Skin epidermis (tissue), 12 donors: Measurements from ENCODE around the gene IRF7.

Experiments
- H3K27ac ChIP-seq, 21 experiments: fragments of 200-600 bp; sonication (generic) in 11 of 21; one replicate each; pipeline ENCODE4 v1.5.0; 2020; ENCODE audit warnings: mild to moderate bottlenecking in 3 of 21, inconsistent platforms in 2 of 21, moderate library complexity in 2 of 21
- H3K4me3 ChIP-seq, 7 experiments: fragments of 200-600 bp; sonication (generic) in 2 of 7; one replicate each; pipeline ENCODE4 v1.5.0; 2020; ENCODE audit warnings: inconsistent platforms in 2 of 7, mild to moderate bottlenecking in 2 of 7, moderate library complexity in 1 of 7

Gene IRF7

GRCh38 chr11:590997-591396 lies 24.8 kb downstream of the IRF7 start:
- Histone ChIP-seq H3K4me3 (no peak overlapping the region), H3K27ac (no peak overlapping the region)

GRCh38 chr11:589798-590197 lies 26.0 kb downstream of the IRF7 start:
- no peak overlapping the region for H3K27ac ChIP-seq
- no peak overlapping the region for H3K4me3 ChIP-seq

GRCh38 chr11:587978-588380 lies 27.8 kb downstream of the IRF7 start:
- no peak overlapping the region for H3K4me3 ChIP-seq
- peak overlapping the region in 9 of 21 experiments; percentile 11 to 70 (median 49) for H3K27ac ChIP-seq

GRCh38 chr11:587546-587945 lies 28.2 kb downstream of the IRF7 start:
- peak overlapping the region in 8 of 21 experiments; percentile 30 to 70 (median 52) for H3K27ac ChIP-seq
- H3K4me3 ChIP-seq, result no peak overlapping the region

- no peak overlapping the region for H3K4me3 ChIP-seq
- H3K27ac ChIP-seq, result peak overlapping the region in 2 of 21 experiments; percentile 37 to 70
Measured at GRCh38 chr11:586376-587316, 29.1 kb downstream of the IRF7 start.

GRCh38 chr11:584287-584686 lies 31.5 kb downstream of the IRF7 start:
- H3K4me3 ChIP-seq, result no peak overlapping the region
- no peak overlapping the region for H3K27ac ChIP-seq

GRCh38 chr11:581752-582151 lies 34.0 kb downstream of the IRF7 start:
- H3K4me3 ChIP-seq, result no peak overlapping the region

GRCh38 chr11:581342-581741 lies 34.4 kb downstream of the IRF7 start:
- no peak overlapping the region for H3K4me3 ChIP-seq
- H3K27ac ChIP-seq, result no peak overlapping the region

More at GRCh38 chr11:581752-582151, 34.0 kb downstream of the IRF7 start:
- H3K27ac ChIP-seq, result no peak overlapping the region

GRCh38 chr11:579830-580601 lies 35.7 kb downstream of the IRF7 start:
- no peak overlapping the region for H3K4me3 ChIP-seq
- peak overlapping the region in 1 of 21 experiments; percentile 20 for H3K27ac ChIP-seq

GRCh38 chr11:578276-579035 lies 37.3 kb downstream of the IRF7 start:
- Histone ChIP-seq H3K4me3 (peak overlapping the region in 2 of 7 experiments; percentile 73 to 92), H3K27ac (peak overlapping the region in 5 of 21 experiments; percentile 3 to 96 (median 47))

- Histone ChIP-seq H3K4me3 (peak overlapping the region; percentile 56 to 92 (median 74)), H3K27ac (peak overlapping the region in 16 of 21 experiments; percentile 86 to 99 (median 96))
Measured at GRCh38 chr11:577611-577894, 38.2 kb downstream of the IRF7 start.

- H3K4me3 ChIP-seq, result peak overlapping the region; percentile 56 to 92 (median 74)
- H3K27ac ChIP-seq, result peak overlapping the region in 20 of 21 experiments; percentile 12 to 99 (median 96)
Measured at GRCh38 chr11:576811-577610, 38.7 kb downstream of the IRF7 start.

GRCh38 chr11:575996-576768 lies 39.6 kb downstream of the IRF7 start, which contains the start of gene PHRF1:
Gene PHRF1 (plus strand): TSS chr11:576470. CDS start chr11:581513, 5,043 bp downstream.
- peak within 1 kb of the TSS; percentile 77 to 99 (median 97) for H3K27ac ChIP-seq

GRCh38 chr11:575313-575995 lies 40.3 kb downstream of the IRF7 start:
- H3K4me3 ChIP-seq, result peak overlapping the region; percentile 51 to 73 (median 55)
- peak overlapping the region in 19 of 21 experiments; percentile 12 to 80 (median 56) for H3K27ac ChIP-seq

More at GRCh38 chr11:575996-576768, 39.6 kb downstream of the IRF7 start, which contains the start of gene PHRF1:
- H3K4me3 ChIP-seq, result peak within 1 kb of the TSS; percentile 56 to 92 (median 74)

- peak overlapping the region in 11 of 21 experiments; percentile 12 to 80 (median 72) for H3K27ac ChIP-seq
Measured at GRCh38 chr11:574632-575312, 41.0 kb downstream of the IRF7 start.

GRCh38 chr11:574031-574570 lies 41.6 kb downstream of the IRF7 start:
- Histone ChIP-seq H3K27ac (peak overlapping the region in 2 of 21 experiments; percentile 73 to 74), H3K4me3 (peak overlapping the region in 4 of 7 experiments; percentile 2 to 73 (median 63))

More at GRCh38 chr11:574632-575312, 41.0 kb downstream of the IRF7 start:
- peak overlapping the region; percentile 51 to 73 (median 55) for H3K4me3 ChIP-seq
